Right lobe of liver (tissue), 6 donors: Measurements from ENCODE around the gene STK11. TPM values are rescaled to one million over a fixed set of nuclear protein-coding genes. Genes with fewer than 3 reads are reported as not detected.
"Not testable (repeated sequence)": the region's sequence is repeated elsewhere in the genome, so short reads cannot be mapped to it uniquely, and the experiment has no call there.

Experiments used
- ATAC-seq, 4 donors: fragments of 200-7000 bp; cut with Tn5 transposase; one replicate each; pipeline ENCODE4 v1.9.1; 2020; ENCODE audit warnings: mild to moderate bottlenecking in 4 of 4, moderate library complexity in 4 of 4
- DNase-seq, 3 donors: peaks; one replicate each; pipeline ENCODE4 v3.0.0-alpha.2; 2020
- H3K27ac ChIP-seq, 3 donors: fragments of 200-600 bp; one replicate each; pipeline ENCODE4 v1.8.0; 2022
- H3K27me3 ChIP-seq, 2 donors: fragments of 200-600 bp; one replicate each; pipeline ENCODE4 v1.8.0; 2022
- H3K36me3 ChIP-seq, 4 donors: fragments of 200-600 bp; sonication (generic) in 1 of 4; one replicate each; pipeline versions ENCODE4 v1.5.1 to v1.8.0; 2017 to 2022; ENCODE audit warnings: control low read depth in 1 of 4
- H3K4me1 ChIP-seq, 4 donors: fragments of 200-600 bp; sonication (generic) in 1 of 4; one replicate each; pipeline versions ENCODE4 v1.5.1 to v1.8.0; 2017 to 2022; ENCODE audit warnings: control low read depth in 1 of 4
- H3K4me3 ChIP-seq, 3 donors: fragments of 200-600 bp; one replicate each; pipeline ENCODE4 v1.8.0; 2022
- H3K9me3 ChIP-seq, 4 donors: fragments of 200-600 bp; sonication (generic) in 1 of 4; one replicate each; pipeline versions ENCODE4 v1.5.1 to v1.8.0; 2017 to 2022; ENCODE audit warnings: control low read depth in 1 of 4
- POLR2A ChIP-seq: fragments of 450-650 bp; IDR thresholded peaks from one replicate; pipeline ENCODE4 v1.6.1; 2017; ENCODE audit warnings: antibody characterized with exemption, mild to moderate bottlenecking
- WGBS: methylation state at CpG from one replicate; pipeline ENCODE4 v1.1.6; 2018; ENCODE audit warnings: low coverage, low lambda C conversion rate; ENCODE audit not compliant: insufficient coverage; ENCODE audit errors: missing lambda C conversion rate; 5-methylcytosine and 5-hydroxymethylcytosine counted together
- intact Hi-C, 2 donors: fragments of 100-400 bp; cut with DNase I; formaldehyde crosslinking; loops; one replicate each; pipeline versions ENCODE4 v1.11.2 to v1.14.1; 2022
- total RNA-seq, 6 experiments: library from RNA; depleted of rRNA in 2 of 6; stranded (reverse); fragments of >200 nt in 2 of 6; fragmentation: NEBNext Ultra II Directional in 3 of 6; extraction: Animal tissue kit (Norgen Biotek cat#: 25700) in 3 of 6; gene quantifications; one replicate each; pipeline versions ENCODE4 v1.1.0 to v1.2.4, GENCODE V29; 2016 to 2023
- TF ChIP-seq, protein P1 (sequence below), 4 donors: fragments of 200-600 bp in 3 of 4; fragments of 450-650 bp in 1 of 4; IDR thresholded peaks; one replicate each; pipeline versions ENCODE4 v1.5.1 to v1.8.0; 2016 to 2022; ENCODE audit warnings: antibody characterized with exemption in 4 of 4, mild to moderate bottlenecking in 2 of 4
- donor health status: DM: no; HTN: yes; CAD: no.
- donor health status: DM: no; HTN: no; CAD: no.
- donor health status: DM: no; HTN: no; CAD: no.
- donor health status: DM: no; HTN: yes; CAD: no.
- donor health status: DM: no; HTN: yes; CAD: no.

STK11 gene
- total RNA-seq, 6 experiments from 2014 or later, result 23.8 to 34.0 (median 29.5) TPM

GRCh38 chr19:1183543-1184172, 21.9 kb upstream of the STK11 start:
- Histone ChIP-seq H3K36me3 (no peaks in the 10 kb centered on the region), H3K4me1 (peaks cover 0 to 8% (median 0%) of the 10 kb centered on the region in 4 donors), H3K27ac (peak overlapping the region in 2 of 3 donors; percentile 5 to 54), H3K4me3 (no peak overlapping the region), H3K9me3 (no peaks in the 10 kb centered on the region), H3K27me3 (no peaks in the 10 kb centered on the region)
- WGBS, result 70% methylated on average over 10 of the region's 19 CpGs
- ATAC-seq (peak; percentile 45 to 90 (median 76)), DNase-seq (peak in 2 of 3 donors; percentile 62 to 85)
- TF ChIP-seq, protein P1, sequence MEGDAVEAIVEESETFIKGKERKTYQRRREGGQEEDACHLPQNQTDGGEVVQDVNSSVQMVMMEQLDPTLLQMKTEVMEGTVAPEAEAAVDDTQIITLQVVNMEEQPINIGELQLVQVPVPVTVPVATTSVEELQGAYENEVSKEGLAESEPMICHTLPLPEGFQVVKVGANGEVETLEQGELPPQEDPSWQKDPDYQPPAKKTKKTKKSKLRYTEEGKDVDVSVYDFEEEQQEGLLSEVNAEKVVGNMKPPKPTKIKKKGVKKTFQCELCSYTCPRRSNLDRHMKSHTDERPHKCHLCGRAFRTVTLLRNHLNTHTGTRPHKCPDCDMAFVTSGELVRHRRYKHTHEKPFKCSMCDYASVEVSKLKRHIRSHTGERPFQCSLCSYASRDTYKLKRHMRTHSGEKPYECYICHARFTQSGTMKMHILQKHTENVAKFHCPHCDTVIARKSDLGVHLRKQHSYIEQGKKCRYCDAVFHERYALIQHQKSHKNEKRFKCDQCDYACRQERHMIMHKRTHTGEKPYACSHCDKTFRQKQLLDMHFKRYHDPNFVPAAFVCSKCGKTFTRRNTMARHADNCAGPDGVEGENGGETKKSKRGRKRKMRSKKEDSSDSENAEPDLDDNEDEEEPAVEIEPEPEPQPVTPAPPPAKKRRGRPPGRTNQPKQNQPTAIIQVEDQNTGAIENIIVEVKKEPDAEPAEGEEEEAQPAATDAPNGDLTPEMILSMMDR (IDR thresholded peaks at IDR 0.05), result no peak
- peak; percentile 24 for TF ChIP-seq POLR2A
- intact Hi-C loops, result loop anchor here in 1 of 2 donors (10.0 kb wide), 1 partner anchor 69 kb away; no protein-coding TSS in a partner anchor

DNA sequence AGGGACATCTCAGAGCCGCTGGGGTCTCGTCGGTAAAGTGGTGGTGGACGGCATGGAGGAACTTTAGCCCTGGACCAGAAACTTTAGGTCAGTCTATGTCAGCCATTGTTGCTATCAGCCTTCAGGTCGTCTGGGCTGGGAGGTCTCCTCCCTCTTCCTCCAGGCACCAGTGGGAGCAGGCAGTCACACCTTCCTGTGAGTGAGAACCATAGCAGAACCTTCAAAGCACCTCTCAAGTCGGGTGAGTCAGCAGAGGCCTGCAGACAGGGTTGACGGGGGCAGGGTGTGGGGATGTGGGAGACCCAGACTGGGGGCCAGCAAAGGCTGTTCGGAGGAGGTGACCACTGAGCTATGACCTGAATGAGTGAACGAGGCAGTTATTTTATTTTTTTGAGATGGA, 16.2 kb upstream of the STK11 start:
- TF ChIP-seq, protein P1 (IDR thresholded peaks at IDR 0.05), result no peak
- TF ChIP-seq POLR2A, result no peak
- intact Hi-C loops, result loop anchor here in 1 of 2 donors (10.0 kb wide), 1 partner anchor 75 kb away; no protein-coding TSS in a partner anchor
- WGBS, result 73% methylated on average over 9 of the region's 9 CpGs
- Histone ChIP-seq H3K36me3 (no peaks in the 10 kb centered on the region), H3K9me3 (no peaks in the 10 kb centered on the region), H3K27me3 (no peaks in the 10 kb centered on the region), H3K27ac (no peak overlapping the region), H3K4me1 (no peaks in the 10 kb centered on the region), H3K4me3 (no peak overlapping the region)
- ATAC-seq (peak in 1 of 4 donors; percentile 27), DNase-seq (no peak)

- H3K27me3 ChIP-seq, result no peaks in the 10 kb centered on the region
- H3K9me3 ChIP-seq, result no peaks in the 10 kb centered on the region
- H3K4me3 ChIP-seq, result no peak overlapping the region
- intact Hi-C loops, result no loop called here
- DNase-seq (no peak), ATAC-seq (no peak)
- no peak overlapping the region for H3K27ac ChIP-seq
- no peaks in the 10 kb centered on the region for H3K36me3 ChIP-seq
- peaks cover 0 to 14% (median 2%) of the 10 kb centered on the region in 4 donors for H3K4me1 ChIP-seq
- no peak for TF ChIP-seq POLR2A
- TF ChIP-seq, protein P1 (IDR thresholded peaks at IDR 0.05), result no peak
- WGBS, result 100% methylated on average over 1 of the region's 10 CpGs
These were observed 6.0 kb upstream of the STK11 start for GRCh38 chr19:1199531-1199930.

GRCh38 chr19:1200614-1201013, 5.0 kb upstream of the STK11 start:
- H3K4me3 ChIP-seq, DNase-seq, intact Hi-C loops, H3K27me3 ChIP-seq, H3K27ac ChIP-seq, H3K36me3 ChIP-seq, H3K9me3 ChIP-seq, ATAC-seq: not testable (repeated sequence)
- 86% methylated on average over 4 of the region's 4 CpGs for WGBS
- peaks cover 0 to 21% (median 7%) of the 10 kb centered on the region in 4 donors for H3K4me1 ChIP-seq

DNA sequence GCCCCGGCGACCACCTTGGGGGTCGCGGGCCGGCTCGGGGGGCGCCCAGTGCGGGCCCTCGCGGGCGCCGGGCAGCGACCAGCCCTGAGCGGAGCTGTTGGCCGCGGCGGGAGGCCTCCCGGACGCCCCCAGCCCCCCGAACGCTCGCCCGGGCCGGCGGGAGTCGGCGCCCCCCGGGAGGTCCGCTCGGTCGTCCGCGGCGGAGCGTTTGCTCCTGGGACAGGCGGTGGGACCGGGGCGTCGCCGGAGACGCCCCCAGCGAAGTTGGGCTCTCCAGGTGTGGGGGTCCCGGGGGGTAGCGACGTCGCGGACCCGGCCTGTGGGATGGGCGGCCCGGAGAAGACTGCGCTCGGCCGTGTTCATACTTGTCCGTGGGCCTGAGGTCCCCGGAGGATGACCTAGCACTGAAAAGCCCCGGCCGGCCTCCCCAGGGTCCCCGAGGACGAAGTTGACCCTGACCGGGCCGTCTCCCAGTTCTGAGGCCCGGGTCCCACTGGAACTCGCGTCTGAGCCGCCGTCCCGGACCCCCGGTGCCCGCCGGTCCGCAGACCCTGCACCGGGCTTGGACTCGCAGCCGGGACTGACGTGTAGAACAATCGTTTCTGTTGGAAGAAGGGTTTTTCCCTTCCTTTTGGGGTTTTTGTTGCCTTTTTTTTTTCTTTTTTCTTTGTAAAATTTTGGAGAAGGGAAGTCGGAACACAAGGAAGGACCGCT, 729 bp downstream of the STK11 start:
- Histone ChIP-seq H3K4me1 (peaks cover 0 to 39% (median 19%) of the 10 kb centered on the region in 4 donors), H3K9me3 (no peaks in the 10 kb centered on the region), H3K4me3 (peak overlapping the region; percentile 55 to 70 (median 58)), H3K36me3 (peaks cover 0 to 2% (median 0%) of the 10 kb centered on the region in 4 donors), H3K27me3 (no peaks in the 10 kb centered on the region), H3K27ac (peak overlapping the region; percentile 16 to 80 (median 73))
- ATAC-seq (no peak), DNase-seq (peak in 2 of 3 donors; percentile 39 to 52)
- WGBS, result under 1% methylated on average over 12 of the region's 78 CpGs
- TF ChIP-seq, protein P1 (IDR thresholded peaks at IDR 0.05), result no peak
- no peak for TF ChIP-seq POLR2A
- intact Hi-C loops, result no loop called here
